Measurements from ENCODE around the gene B3GNT9. TPM values are rescaled to one million over a fixed set of nuclear protein-coding genes. Genes with fewer than 3 reads are reported as not detected.

The B3GNT9 gene
- total RNA-seq, 1 donor = 42.4 TPM

GRCh38 chr16:67169011-67169451, 18.2 kb upstream of the B3GNT9 start:
- TF ChIP-seq CTCF (IDR thresholded peaks at IDR 0.05; ENCODE audit: insufficient read depth, low read length) = no peak
- DNase-seq (ENCODE audit: low read depth) = no peak

DNA sequence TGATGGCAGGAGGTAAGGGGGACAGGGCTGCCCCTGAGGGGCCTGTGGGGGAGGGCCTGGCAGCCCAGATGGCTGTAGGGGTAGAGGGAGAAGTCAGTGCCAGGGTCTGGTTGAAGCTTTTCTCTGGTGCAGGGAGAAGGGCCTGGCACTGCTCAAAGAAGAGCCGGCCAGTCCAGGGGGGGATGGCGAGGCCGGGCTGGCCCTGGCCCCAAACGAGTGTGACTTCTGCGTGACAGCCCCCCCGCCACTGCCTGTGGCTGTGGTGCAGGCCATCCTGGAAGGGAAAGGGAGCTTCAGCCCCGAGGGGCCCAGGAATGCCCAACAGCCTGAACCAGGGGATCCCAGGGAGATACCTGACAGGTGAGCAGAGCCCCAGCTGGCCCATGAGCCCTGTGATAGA, 16.8 kb upstream of the B3GNT9 start:
- DNase-seq (ENCODE audit: low read depth) = no peak
- TF ChIP-seq CTCF (IDR thresholded peaks at IDR 0.05; ENCODE audit: insufficient read depth, low read length) = no peak
- no peak overlapping the region for H3K4me3 ChIP-seq (ENCODE audit: low read depth, low read length)

More at GRCh38 chr16:67169011-67169451, 18.2 kb upstream of the B3GNT9 start:
- no peak overlapping the region for H3K4me3 ChIP-seq (ENCODE audit: low read depth, low read length)

DNA sequence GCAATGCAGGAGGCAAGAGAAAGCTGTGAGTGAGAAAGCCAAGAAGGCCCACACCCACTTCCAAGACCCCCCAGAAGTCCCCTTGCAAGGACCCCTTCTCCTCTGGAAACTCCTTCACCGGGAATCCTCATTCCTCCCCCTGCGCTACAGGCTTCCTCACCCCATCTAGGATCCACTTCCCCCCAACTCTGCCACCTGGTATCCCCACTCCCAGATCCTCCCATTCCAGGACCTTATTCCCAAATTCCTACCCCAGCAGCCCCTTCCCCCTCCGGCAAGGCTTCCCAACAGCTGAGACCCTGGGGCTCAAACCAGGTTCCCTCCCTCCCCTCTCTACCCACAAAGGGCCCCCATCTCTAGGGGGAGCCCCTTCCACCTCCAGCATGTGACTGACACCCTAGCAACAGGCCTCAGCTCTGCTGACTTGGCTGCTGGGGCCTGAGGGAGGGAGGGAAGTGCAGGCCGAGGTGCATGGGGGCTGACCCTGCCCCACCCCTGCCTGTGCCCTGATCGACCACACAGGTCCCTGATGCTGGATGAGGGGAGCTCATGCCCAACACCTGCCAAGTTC, 15.9 kb upstream of the B3GNT9 start:
- no peak overlapping the region for H3K4me3 ChIP-seq (ENCODE audit: low read depth, low read length)
- DNase-seq (ENCODE audit: low read depth) = no peak
- no peak for TF ChIP-seq CTCF (IDR thresholded peaks at IDR 0.05; ENCODE audit: insufficient read depth, low read length)

- no peak for TF ChIP-seq CTCF (IDR thresholded peaks at IDR 0.05; ENCODE audit: insufficient read depth, low read length)
- no peak overlapping the region for H3K4me3 ChIP-seq (ENCODE audit: low read depth, low read length)
- no peak for DNase-seq (ENCODE audit: low read depth)
Observed at GRCh38 chr16:67166110-67166547, 15.3 kb upstream of the B3GNT9 start.

DNA sequence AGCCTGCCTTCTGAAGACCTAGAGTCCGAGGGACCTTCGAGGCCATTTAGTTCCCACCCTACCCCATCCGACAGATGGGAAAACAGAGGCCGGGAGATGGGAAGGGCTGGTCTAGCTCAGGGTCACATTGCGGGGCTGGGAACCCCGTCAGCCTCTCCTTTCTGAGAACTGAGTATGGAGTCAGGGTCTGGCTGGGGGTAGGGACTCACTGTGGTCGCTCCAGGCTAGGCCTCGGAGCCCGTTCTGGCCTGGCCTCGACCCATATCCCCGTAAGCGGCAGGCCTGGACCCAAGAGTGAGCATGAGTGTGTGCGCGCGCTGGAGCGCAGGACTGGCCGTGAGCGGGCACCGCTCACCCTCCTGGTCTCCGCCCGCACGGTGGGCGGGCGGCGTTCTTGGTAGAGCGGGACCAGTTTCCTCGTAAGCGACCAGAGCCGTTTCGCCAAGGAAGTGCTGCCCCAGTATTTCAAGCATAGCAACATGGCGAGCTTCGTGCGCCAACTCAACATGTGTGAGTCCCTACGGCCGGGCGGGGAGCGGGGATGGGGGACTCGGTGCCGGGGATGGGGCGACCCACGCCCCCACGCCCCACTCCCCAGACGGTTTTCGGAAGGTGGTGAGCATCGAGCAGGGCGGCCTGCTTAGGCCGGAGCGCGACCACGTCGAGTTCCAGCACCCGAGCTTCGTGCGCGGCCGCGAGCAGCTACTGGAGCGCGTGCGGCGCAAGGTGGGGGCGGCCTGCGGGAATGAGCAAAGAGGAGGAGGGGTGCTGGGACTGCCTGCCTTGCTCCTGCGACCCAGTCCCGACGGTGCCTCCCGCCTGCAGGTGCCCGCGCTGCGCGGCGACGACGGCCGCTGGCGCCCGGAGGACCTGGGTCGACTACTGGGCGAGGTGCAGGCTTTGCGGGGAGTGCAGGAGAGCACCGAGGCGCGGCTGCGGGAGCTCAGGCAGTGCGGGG, 14.6 kb upstream of the B3GNT9 start:
- no peak for TF ChIP-seq CTCF (IDR thresholded peaks at IDR 0.05; ENCODE audit: insufficient read depth, low read length)
- H3K4me3 ChIP-seq (ENCODE audit: low read depth, low read length) = no peak overlapping the region
- no peak for DNase-seq (ENCODE audit: low read depth)

DNA sequence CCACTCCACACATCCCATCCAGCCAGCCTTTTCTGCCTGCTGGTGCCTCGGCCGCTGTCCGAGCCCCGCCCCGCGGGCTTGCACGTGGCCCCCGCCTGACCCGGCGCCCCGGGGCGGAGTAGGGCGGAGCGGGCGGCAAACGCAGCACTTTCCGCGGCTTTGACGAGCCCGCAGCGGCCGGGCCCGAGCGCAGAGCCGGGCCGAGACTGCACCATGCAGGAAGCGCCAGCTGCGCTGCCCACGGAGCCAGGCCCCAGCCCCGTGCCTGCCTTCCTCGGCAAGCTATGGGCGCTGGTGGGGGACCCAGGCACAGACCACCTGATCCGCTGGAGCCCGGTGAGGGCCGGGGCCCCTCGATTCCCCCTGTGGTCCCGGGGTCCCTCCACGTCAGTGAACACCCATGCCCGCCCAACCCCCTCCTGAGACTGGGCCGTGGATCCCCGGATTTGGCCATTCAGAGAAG, 13.8 kb upstream of the B3GNT9 start, which contains the start of gene HSF4:
Gene HSF4, plus strand, starts transcription at position 147 of the 463 bp plus-strand sequence. Its CDS starts 67 bp downstream, at position 214.
- H3K4me3 ChIP-seq (ENCODE audit: low read depth, low read length) = peak within 1 kb of the TSS; percentile 41
- DNase-seq (ENCODE audit: low read depth) = no peak
- no peak for TF ChIP-seq CTCF (IDR thresholded peaks at IDR 0.05; ENCODE audit: insufficient read depth, low read length)
